HG02763 (cell line): Measurements from ENCODE around the gene SLC35C1.

Experiments used
- ATAC-seq: cut with Tn5 transposase; IDR thresholded peaks from one replicate; pipeline ENCODE4 v1.9.1; 2021; ENCODE audit warnings: mild to moderate bottlenecking, moderate library complexity; ENCODE audit not compliant: unreplicated experiment

SLC35C1 gene

DNA sequence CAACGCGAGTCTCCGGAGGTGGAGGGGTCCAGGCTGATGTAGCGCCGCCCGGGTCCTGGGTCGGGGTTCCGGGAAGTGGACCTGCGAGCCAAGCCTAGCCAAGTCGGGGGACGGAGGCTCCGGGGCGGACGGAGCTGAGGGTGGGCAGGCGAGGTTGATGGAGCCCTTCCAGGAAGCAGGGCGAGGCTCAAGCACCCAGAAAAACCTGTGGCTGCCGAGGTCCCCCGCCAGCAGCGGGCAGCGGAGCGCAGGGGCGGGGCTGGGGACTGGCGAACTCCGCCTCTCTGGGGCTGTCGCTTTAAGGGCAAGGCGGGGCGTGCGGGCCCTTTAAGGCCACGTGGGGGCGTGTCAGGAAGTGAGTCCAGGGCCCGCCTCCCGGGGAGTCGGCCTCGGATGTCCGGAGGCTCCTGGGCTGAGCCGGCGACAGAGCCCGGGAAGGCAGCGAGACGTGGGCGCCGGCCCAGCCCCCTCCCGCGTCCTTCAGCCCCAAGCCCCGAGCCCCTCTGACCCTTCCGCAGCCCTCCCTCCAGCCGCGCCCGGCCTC is at the start of gene SLC35C1:
TSS of gene SLC35C1 (plus strand) at position 389 of the 544 bp plus-strand sequence. CDS start 653 bp downstream, outside the sequence.
- peak; percentile 90 for ATAC-seq

- no peak for ATAC-seq
Measured at GRCh38 chr11:45755281-45755859, 49.6 kb upstream of the SLC35C1 start.

GRCh38 chr11:45756384-45757010 is 48.5 kb upstream of the SLC35C1 start:
- no peak for ATAC-seq

DNA sequence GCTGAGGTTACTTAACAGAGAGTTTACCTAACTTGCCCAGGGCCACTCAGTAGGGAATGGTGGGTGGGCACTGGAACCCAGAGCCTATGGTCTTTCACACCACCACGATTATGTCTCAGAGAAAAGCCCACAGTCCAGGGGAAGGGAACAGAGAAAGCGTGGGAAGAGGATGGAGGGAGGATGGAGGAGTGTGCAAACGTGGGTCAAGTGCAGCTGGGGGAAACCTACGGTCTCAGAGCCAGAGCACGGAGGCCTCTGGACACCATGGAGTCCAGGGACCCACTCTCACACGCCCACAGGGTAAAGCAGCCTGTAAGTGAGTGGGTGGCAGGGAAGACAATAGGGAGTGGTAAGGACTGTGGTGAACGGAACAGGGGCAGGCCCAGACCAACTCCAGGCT is 47.3 kb upstream of the SLC35C1 start:
- ATAC-seq, result no peak

DNA sequence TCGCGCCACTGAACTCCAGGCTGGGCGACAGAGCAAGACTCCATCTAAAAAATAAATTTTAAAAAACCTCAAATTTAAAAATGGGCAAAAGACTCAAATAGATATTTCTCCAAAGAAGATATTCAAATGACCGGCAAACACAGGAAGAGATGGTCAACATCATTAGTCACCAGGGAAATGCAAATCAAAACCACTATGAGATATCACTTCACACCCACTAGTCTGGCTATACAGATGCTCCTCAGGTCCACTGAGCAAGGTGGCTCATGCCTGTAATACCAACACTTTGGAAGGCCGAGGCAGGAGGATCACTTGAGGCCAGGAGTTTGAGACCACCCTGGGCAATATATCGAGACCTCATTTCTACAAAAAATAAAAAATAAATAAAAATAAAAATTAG is 43.3 kb upstream of the SLC35C1 start:
- no peak for ATAC-seq

DNA sequence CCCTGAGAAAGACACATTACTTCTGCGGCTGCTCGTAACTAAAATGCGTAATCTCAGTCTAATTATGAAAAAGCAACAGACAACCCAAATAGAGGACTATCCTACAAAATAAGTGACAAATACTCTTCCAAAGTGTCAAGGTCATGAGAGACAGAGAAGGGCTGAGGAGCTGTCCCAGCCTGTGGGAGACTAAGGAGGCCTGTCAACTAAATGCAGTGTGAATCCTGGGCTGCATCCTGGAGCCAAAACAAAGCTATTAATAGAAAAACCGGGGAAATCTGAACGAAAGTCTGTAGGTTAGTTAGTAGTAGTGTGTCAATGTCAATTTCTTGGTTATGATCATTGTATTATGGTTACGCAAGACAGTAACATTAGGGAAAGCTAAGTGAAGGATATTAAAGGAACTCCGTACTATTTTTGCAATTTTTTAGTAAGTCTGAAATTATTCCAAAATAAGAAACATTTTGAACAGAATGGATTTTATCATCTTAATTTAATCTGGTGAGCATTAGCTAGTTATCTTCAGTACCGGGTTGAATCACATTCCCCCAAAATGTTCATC is 39.8 kb upstream of the SLC35C1 start:
- no peak for ATAC-seq

GRCh38 chr11:45765836-45766235 is 39.1 kb upstream of the SLC35C1 start:
- ATAC-seq, result no peak

DNA sequence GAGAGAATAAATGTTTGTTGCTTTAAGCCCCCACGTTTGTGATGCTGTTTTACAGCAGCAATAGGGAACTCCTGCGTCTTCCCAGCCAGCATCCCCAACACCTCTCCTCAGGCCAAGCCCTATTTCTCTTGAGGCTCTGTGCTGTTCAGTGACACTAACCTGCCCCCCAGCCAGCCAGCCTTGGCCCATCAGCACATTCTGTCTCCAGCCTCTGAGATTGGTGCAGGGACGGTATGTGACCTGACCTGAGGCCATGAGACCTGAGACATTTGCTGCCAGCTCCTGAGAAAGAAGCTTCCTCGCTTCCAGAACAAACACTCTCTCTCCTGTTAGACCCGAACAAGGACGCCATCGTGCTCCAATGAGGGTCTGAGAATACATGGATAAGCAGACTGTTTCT is 38.5 kb upstream of the SLC35C1 start:
- no peak for ATAC-seq

GRCh38 chr11:45768486-45768885 is 36.5 kb upstream of the SLC35C1 start:
- ATAC-seq, result no peak

DNA sequence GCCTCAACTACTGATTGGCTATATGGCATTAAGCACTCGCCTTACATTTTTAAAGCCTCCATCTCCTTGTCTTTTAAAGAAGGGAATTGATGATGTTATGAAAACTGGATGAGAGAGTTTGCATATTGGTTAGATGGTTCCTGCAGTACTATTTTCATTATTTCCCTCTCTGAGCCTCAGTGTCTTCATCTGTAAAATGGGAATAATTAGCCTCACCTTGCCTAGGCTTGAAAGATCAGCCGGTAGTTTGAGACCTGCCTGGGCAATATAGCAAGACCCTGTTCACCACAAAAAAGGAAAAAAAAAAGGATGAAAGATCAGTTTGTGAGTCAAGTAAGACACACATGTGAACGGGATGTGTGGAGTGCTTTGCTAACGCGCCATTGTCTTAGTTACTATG is 35.0 kb upstream of the SLC35C1 start:
- ATAC-seq, result no peak

DNA sequence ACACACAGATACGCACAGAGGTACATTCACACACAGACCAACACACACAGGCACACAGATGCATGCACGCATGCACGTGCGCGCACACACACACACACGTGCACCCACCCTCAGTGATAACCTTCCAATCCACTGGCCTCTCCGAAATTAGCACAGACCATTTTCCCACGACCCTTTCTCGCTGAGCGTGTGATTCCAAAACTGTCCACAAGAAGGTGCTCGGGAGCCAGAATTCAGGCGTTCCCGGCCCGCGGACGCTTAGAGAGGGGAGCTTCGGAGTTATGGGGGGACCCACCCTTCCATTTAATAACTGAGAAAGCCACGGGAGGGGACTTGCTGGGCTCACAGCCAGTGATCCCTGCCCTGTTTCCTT is 33.8 kb upstream of the SLC35C1 start:
- peak; percentile 32 for ATAC-seq

- peak; percentile 92 for ATAC-seq
Measured at GRCh38 chr11:45771566-45772448, 33.1 kb upstream of the SLC35C1 start.

- ATAC-seq, result no peak
Measured at GRCh38 chr11:45772449-45772774, 32.5 kb upstream of the SLC35C1 start.

DNA sequence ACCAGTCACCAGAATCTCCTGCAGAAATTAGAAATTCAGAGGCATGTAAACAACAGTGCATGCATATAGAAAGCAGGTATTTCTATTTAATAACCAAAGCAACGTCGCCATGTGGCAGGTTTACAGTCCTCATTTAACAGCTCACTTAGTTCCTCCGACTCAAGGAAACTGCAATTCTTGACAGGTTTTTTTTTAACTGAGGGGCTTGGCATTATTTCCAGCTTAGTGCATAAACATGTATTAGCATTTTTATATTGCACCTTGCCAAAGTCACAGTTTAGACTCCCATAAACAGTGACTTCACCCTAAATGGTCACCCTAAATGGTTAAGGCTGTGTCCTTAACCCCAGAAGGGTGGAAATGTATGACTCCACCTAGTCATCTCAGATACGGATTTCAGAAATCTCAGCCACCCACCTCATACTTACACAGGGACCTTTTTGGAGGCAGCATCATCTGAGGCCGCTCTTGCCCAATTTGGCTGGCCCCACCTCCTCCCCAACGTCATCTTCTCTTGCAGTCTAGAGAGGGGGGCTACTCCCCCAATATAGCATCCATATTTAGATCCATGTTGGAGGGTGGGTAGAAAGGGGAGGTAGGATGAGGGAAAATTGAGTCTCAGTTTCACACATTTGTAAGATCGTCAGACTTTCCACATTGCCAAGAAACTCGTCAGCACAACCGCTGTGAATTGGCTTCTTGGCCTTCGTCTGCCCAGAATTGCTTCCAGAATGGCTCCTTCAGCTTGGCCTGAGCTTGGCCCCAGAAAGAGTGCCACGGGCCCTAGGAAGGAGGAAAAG is 31.8 kb upstream of the SLC35C1 start:
- ATAC-seq, result no peak

- ATAC-seq, result no peak
Measured at GRCh38 chr11:45773786-45774655, 30.9 kb upstream of the SLC35C1 start.

GRCh38 chr11:45774786-45775185 is 30.2 kb upstream of the SLC35C1 start:
- ATAC-seq, result no peak

GRCh38 chr11:45777127-45777969 is 27.6 kb upstream of the SLC35C1 start:
- no peak for ATAC-seq

GRCh38 chr11:45778341-45778740 is 26.6 kb upstream of the SLC35C1 start:
- ATAC-seq, result no peak

- ATAC-seq, result no peak
Measured at GRCh38 chr11:45779602-45780001, 25.3 kb upstream of the SLC35C1 start.
